HUDEP-2 (cell line): ENCODE data around the gene NIBAN1.
"Not testable (repeated sequence)": the region's sequence is repeated elsewhere in the genome, so short reads cannot be mapped to it uniquely, and the experiment has no call there.

ENCODE experiments used
- DNase-seq, 76 experiments: peaks; one replicate each; lab custom pipeline; 2025; ENCODE audit not compliant: unreplicated experiment in 76 of 76; lab: John Stamatoyannopoulos, UW

NIBAN1 gene

DNA sequence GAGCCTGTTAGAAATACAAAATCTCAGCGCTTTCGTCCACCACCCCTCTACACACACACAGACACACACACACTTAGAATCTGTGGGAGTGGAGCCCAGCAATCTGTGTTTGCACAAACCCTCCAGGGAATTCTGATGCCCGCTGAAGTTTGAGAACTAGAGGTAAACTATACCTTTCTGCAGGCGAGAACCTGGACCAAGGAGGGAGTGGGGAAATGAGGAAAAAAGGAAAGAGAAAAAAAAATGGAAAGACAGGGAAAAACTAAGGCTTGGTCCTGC, 468 bp upstream of the NIBAN1 start:
- no peak for DNase-seq

DNA sequence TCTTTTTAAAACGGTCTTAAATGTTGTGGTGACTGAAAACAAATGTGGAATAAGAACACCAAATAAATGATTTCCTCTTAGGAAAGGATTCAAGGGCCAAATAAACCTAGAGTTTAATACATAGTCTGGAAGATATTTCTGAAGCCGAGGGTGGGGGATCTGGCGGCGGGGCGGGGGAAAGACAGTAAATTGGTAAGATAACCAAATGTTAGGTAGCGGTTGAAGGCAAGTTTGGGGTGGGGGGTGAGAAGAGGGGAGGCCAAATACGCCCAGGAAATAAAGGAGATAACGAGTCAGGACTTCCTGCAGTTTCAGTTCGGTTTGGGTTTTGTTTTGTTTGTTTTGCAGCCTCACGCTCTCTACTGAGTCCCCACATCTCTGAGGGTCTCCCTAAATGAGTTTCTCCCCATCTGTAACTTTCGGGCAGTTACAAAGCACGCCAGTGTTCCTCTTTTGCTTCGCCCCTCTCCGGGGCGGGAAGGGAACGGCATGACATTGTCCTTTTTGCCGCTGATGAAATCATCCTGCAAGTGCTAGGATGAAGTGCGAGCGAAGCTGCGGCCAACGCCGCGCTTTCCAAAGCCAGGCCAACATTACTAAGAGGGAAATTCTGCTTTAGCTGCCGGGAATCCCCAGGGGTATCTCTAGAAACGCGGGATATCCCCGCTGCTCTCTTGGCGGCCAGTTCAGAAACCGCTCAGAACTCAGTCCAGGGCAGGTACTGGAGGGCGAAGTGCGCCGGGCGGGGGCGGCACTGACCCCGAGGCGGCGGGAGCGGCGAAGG, 844 bp downstream of the NIBAN1 start:
- peak in 39 of 76 experiments; percentile 4 to 62 (median 21) for DNase-seq

DNA sequence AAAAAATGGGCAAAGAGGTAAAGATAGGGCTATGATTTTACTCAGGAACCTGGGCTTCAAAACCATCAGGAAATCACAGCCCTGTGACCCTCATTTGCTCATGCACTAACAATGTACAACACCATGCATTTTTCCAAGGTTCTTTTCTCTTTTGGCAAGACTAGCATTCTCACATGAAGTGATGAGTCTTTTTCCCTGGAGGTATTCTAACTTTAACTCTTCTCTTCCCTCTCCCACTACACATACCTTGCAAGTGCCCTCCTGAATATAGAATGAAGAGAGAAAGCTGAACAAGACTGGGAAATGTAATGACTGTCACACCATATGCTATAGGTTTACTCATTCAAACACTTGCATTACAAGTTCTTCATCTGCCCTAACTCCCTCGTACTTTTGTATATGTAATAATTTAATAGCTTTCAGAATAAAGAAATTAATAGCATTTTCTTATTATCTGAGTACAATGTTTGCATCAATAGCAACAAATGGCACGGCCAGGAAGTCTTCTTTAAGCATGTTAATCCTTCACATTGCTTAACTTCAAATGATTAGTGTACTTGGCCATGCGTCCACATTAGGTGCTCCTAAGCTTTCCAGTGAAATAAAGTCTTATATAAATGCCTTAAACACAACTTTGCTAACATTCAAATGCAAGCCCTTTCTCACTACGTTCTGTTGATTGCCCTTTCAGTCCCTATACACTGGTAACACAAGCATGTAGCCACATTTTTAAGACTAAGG, 1.8 kb downstream of the NIBAN1 start:
- no peak for DNase-seq

DNA sequence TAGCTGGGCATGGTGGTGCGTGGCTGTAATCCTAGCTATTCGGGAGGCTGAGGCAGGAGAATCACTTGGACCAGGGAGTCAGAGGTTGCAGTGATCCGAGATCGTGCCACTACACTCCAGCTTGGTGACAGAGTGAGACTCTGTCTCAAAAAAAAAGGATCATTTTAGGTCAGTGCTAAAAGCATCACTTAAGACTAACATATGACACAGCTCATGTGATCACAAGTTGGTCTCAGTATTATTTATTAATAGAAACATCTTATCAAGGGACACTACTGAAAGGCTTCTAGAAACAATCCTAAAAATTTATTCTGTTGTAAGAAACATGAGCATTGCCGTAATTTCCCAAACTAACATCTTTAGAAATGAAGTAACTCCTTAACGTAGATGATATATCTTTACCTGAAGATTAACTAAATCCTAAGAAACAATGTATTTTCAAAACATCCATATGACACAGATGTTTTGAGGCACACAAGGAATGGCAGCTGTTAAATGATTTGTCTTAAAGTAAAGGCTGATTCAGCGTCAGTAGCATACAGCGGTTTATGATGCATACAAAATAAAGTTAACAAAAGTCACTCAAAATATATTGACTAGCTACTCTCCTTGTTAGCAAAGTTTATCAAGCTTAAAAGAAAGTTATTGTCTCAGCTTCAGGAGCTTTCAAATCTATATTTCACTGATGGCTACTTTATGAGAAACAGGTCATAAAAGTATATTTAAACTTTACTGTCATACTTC, 2.6 kb downstream of the NIBAN1 start:
- DNase-seq, result no peak

DNA sequence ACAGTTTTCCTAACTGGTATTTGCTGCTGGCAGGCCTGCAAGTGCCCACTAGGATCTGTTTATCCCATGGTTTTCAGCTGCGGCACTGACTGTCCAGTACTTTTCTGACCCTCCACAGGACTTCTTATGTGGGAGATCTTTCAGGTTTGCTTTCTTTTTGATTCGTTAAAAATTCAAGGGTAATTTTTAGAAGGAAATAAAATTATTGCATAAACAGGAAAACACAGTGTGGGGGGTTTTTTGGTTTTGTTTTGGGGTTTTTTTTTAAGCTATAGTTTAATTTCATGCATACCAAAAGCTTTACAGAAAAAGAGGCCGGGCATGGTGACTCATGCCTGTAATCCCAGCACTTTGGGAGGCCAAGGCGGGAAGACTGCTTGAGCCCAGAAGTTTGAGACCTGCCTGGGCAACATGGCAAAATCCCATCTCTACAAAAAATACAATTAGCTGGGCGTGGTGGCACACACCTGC, 3.6 kb downstream of the NIBAN1 start:
- DNase-seq, result no peak

DNA sequence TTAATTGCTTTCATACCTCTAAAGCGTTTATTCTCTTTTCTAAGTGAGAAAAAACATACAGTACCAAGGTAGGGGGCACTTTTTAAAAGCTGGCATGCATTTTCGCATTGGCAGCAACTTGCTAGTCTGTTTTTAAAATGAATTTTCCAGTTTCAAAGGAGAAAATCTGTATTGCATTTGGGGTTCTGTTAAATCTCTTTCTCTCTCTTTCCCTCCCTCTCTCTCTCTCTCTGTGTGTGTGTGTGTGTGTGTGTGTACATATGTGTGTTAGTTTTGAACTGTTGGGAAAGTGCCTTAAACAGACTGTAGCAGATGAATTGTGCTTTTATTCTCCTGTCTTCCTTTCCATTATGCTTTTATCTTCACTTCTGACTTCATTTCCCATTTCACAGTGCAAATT, 7.3 kb downstream of the NIBAN1 start:
- DNase-seq, result no peak

DNA sequence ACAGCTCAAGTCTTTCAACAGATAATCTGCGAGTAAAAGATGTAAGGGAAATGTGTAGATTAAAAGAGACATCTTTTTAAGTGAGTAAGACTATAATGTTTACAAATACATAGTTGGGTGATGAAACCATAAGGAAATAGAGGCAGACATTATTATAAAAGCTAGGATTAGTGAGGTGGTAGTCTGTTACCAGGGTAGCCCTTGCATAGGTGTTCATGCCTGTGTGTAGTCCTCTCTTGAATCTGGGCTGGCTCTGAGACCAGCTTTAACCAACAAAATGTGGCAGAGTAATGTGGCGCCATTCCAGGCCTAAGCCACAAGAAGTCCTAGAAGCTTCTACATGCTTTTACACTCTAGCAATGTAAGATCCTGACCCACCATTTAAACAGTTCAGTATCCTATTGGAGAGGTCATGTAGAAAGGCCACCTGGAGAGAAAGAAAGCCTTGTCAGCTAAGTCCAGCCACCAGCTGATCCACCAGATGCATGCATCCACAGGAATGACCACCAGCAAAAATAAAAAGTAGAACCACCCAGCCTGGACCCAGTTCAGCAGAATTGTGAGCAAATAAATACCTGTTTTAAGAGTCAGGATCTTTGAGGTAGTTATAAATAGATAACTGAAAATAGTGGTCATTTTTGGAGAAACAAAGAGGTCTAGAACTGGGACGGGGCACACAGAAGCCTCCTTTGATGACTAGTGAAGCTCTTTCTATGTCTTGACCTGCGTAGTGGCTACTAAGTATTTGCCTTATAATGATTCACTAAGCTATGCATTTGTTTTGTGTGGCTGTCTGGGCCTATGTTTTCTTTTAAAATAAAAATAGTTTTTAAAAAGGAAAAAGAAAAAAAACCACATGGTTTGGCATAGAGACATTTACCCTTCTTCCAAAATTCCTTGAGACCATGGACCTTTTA, 8.1 kb downstream of the NIBAN1 start:
- no peak for DNase-seq

DNA sequence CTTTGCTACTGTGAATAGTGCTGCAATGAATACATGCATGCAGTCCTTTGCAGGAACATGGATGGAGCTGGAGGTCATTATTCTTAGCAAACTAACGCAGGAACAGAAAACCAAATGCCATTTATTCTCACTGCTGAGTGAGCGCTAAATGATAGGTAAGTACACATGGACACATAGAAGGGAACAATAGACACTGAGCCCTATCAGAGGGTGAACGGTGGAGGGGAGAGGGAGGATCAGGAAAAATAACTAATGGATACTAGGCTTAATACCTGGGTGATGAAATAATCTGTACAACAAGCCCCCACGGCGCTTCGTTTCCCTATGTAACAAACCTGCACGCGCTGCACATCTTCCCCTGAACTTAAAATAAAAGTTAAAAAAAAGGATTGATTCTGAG, 8.9 kb downstream of the NIBAN1 start:
- DNase-seq, result no peak

DNA sequence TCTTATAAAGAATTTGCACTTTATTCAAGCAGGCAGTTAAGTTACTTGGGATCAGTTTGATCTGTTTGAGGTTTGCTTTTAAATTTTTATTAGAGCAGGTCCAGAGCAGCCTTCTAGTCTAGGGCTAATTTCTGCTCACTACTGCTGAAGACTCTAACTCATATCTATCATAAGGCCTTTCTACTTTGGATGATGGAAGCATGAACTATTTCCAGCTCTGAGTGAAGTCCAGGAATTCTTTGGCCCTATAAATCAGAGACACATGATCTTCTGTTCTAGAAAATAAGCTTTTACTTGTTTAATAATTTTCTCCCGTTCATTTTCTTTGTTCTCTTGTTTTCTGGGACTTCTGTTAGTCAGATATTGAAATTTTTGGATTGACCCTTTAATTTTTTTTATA, 14.7 kb downstream of the NIBAN1 start:
- no peak for DNase-seq

DNA sequence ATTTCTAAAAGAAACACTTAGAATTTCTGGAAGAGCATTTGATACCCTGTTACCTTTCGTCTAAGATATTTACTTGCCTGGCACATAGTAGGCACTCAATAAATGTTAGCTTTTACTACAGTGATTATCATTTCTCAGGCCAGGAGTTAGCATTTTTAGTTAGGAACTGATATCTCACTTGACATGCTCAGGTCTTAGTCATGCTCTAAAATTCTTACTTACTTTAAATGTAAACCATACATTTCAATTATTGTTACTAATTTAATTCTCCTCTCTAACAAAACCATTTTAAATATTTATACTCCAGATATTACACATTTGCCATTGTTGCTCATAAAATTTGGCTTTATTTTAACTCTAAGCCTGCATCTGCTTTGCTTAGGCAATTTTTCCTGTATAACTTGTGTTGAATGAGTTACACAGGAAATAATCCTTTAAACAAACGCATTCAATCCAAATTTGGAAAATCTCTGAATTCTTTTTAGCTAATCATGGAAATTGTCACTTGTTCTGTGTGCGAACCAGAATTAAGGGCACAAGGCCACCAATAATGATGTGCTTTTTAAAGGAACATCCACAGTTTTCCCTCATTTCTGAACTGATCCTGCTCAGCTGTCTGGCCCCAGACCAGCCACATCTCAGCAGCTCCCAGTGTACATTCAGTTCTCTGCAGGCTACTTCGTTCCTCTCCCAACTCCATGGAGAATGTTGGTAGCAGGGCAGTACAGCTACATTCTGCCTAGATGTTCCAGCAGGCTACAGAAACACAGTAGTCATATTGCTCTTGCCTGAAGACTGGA, 15.6 kb downstream of the NIBAN1 start:
- no peak for DNase-seq

DNA sequence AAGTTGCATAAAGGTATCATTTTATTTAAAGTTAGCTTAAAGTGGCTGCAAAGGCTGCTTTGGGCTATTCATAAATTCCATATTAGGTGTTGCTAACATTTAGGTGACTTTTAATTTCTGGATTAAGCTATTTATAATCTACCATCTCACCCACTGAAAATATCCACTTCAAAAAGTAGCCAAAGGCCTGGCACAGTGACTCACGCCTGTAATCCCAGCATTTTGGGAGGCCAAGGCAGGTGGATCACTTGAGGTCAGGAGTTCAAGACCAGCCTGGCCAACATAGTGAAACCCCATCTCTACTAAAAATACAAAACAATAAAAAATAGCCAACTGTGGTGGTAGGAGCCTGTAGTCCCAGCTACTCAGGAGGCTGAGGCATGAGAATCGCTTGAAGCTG, 16.4 kb downstream of the NIBAN1 start:
- DNase-seq, result not testable (repeated sequence)

DNA sequence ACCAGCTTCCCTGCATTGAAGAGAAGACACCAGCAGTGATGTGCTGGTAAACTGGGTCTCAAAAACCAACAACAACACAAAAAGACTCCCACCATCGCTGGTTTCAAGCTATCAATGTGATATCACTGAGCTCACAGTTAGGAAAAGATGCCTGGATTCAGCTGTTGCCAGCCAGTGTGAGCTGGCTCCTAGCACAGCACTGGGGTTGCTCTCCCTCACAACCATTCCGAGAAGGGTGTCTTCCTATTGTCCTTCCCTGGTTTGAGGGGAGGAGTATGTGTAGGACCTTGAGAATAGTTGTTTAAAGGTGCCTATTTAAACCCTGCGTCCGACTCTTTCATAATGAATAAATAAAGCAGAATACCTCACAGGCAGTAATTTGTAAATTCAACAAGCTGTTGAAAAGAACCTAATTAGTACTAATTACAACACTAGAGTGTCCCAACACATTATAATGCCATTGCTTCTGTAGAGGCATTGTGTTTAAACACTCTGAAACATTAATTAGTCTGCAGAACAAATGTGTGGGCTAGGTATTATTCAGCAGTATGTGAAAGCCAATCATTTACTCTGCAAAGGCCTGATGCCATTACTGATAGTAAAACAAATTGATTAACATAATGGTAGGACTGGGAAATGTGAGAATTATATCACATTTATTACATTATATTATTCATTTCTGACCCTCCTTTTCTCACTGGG, 17.2 kb downstream of the NIBAN1 start:
- no peak for DNase-seq

DNA sequence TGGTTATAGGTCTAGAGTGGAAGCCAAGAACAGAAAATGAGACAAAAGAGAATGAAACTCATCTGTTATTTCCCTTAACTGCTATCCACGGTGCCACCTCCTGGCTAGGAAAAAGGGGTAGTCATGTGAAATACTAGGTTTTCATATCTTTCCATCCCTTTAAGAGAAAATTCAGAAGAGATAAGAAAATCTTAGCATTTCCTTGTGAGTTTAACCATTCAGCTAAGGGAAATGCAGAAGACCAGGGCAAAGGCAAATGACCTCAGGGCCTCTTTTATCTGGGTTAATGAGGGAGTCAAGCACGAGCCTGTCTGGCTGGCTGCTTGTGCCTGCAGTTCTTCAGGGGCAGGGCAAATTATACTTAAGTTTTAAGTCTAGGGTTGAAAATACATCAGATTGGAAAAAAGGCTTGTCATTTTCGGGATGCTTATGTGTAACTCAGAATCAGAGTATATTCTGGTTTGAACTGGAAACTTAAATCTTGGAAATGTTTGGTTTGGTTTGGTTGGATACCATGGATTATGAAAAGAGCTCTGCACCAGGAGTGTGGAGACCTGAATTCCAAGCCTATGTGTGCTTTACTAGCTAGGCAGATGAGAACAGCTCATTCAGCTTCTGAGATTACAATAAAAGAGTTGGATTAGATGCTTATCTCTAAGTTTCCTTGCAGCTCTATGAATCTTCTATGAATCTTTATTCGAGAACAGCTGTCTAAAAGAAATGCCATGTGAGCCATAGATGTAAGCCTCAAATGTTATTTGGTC, 19.9 kb downstream of the NIBAN1 start:
- DNase-seq, result peak in 2 of 76 experiments; percentile 8 to 9

DNA sequence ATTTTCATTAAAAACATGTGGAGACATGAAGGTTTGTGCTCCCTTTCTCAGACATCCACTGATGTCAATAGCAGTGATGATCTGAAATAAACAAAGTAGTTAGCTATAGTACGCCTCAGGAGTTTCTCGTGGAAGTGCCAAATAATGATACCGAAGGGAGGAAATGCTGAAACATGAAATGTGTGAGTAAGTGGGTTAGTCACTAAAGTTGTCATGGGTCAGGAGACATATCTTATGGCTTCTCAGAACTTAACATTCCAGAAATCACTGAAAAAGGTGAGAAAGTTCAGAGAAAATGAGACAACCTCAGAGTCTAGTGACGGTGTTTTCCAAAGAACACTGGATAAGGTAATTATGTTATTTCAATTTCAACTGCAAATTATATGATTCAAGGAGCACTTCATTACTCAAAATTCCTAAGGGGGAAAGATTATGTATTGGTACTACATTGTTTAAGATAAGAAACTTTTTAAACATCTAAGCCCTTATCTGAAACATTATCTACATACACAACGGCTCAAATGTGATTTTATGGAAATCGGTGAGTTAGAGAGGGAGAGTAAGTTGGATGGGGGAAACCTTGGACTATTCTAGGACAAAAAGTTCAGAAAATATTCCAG, 20.6 kb downstream of the NIBAN1 start:
- no peak for DNase-seq

DNA sequence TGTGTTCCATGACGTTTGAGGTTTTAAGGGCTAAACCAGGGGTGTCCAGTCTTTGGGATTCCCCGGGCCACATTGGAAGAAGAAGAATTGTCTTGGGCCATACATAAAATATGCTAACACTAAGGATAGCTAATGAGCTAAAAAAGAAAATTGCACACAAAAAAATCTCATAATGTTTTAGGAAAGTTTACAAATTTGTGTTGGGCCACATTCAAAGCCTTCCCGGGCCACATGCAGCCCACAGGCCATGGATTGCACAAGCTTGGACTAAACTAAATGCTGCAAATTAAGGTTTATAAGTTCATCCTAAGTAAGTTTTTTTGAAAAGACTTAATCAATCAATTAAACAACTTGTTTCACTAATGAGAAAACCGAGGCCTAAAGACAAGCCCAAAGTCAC, 21.9 kb downstream of the NIBAN1 start:
- no peak for DNase-seq

DNA sequence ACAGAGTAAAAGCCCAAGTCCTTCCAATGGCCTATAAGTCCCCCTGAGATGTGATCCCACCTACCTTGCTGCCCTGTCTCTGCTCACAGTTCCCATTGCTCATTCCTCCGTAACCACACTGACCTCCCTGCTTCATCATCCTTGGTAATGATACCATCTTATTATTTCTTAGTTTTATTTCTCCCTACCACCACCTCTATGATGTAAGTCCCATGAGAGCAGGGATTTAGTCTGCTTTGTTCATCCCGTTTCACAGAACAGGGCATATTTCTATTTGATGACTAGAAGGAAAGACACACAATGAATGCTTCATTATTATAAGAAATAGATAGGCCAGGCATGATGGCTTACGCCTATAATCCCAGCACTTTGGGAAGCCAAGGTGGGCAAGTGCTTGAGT, 22.5 kb downstream of the NIBAN1 start:
- no peak for DNase-seq

DNA sequence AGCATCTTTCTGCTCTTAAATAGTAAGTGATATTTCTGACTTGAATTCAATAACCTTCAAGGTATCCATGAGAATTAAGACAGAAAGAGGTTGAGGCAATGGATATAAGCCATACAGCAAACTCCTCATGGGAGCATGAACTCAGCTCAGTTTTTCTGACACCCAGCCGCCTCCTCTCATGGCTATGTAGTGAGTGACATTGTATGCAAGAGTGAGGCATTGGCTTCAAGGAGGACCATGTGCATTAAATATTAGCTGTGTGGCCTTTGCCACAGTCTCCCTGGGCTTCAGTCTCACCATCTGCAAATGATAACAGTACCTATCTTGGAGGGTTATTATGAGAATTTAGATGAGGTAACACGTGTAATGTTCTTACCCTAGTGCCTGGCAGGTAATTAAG, 23.4 kb downstream of the NIBAN1 start:
- no peak for DNase-seq

DNA sequence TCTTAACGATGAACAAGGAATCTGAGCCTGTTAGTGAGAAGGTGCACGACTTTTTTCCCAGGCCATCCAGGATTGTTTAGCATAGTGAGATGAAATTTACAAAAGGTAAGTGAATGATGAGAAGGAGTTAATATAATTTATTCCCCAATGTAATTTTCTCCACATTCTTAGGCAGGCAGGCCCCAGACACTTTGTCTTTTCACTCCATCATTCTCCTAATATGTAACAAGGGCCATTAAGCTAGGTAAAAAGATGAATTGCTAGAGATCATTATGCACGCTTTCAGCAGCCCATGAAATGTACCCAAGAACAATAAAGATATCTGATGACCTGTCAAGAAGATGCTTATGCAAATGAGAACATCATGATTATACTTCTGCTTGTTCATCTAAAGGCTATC, 24.1 kb downstream of the NIBAN1 start:
- no peak for DNase-seq
